Caco-2 (cell line): ENCODE measurements around the gene PDSS2. TPM values are rescaled to one million over a fixed set of nuclear protein-coding genes. Genes with fewer than 3 reads are reported as not detected.
A peak's percentile ranks its signal among the peaks of the same experiment; 100 is the strongest.

ENCODE experiments used
- BruUV-seq: library from RNA; stranded (reverse); fragments of 400-500 nt; replicated peaks from 2 replicates; lab custom pipeline; 2021; lab: Mats Ljungman, UMichigan
- CTCF ChIA-PET: fragments of 300-600 bp; sonication (Branson Sonifier 250); formaldehyde crosslinking; loops from one replicate; lab custom pipeline; 2022; ENCODE audit warnings: antibody characterized with exemption; lab: Charles Lee
- POLR2A ChIA-PET: fragments of 300-600 bp; sonication (Branson Sonifier 250); formaldehyde crosslinking; loops from one replicate; lab custom pipeline; 2022; ENCODE audit warnings: antibody characterized with exemption; lab: Charles Lee
- DNase-seq, 2 experiments: peaks; one replicate each; pipeline versions ENCODE4 v3.0.0 to v3.0.0-alpha.2; 2020 to 2022
- H3K27me3 ChIP-seq: replicated peaks from 2 replicates; pipeline ENCODE4 v1.6.0; 2011; ENCODE audit warnings: low read length; ENCODE audit not compliant: control insufficient read depth, insufficient read depth
- H3K36me3 ChIP-seq: 2 replicates; pipeline ENCODE4 v1.5.1; 2011; ENCODE audit warnings: low read length; ENCODE audit not compliant: control insufficient read depth, insufficient read depth
- H3K4me1 ChIP-seq: fragments of 250-450 bp; sonication (Bioruptor Pico); 2 replicates; pipeline ENCODE4 v1.5.1; 2020; ENCODE audit warnings: mild to moderate bottlenecking
- H3K4me3 ChIP-seq: 2 replicates; pipeline ENCODE4 v1.5.1; 2011; ENCODE audit warnings: low read depth, mild to moderate bottlenecking, control low read depth, low read length
- H3K9me3 ChIP-seq: fragments of 250-450 bp; sonication (Bioruptor Pico); 2 replicates; pipeline ENCODE4 v1.5.1; 2020; ENCODE audit warnings: mild to moderate bottlenecking, moderate library complexity
- H3K27ac Mint-ChIP-seq: one replicate; pipeline ENCODE4 v1.8.0; 2022; ENCODE audit warnings: mixed read lengths; ENCODE audit not compliant: unreplicated experiment
- H3K27me3 Mint-ChIP-seq: one replicate; pipeline ENCODE4 v1.8.0; 2022; ENCODE audit warnings: mixed read lengths; ENCODE audit not compliant: insufficient read depth, unreplicated experiment
- H3K36me3 Mint-ChIP-seq: one replicate; pipeline ENCODE4 v1.8.0; 2022; ENCODE audit warnings: mild to moderate bottlenecking, mixed read lengths; ENCODE audit not compliant: insufficient read depth, unreplicated experiment
- H3K4me1 Mint-ChIP-seq: one replicate; pipeline ENCODE4 v1.8.0; 2022; ENCODE audit warnings: low read depth, mixed read lengths; ENCODE audit not compliant: unreplicated experiment
- H3K4me3 Mint-ChIP-seq: one replicate; pipeline ENCODE4 v1.8.0; 2022; ENCODE audit warnings: mild to moderate bottlenecking, moderate library complexity, mixed read lengths; ENCODE audit not compliant: unreplicated experiment
- H3K9me3 Mint-ChIP-seq: one replicate; pipeline ENCODE4 v1.8.0; 2022; ENCODE audit warnings: mixed read lengths; ENCODE audit not compliant: unreplicated experiment
- CTCF ChIP-seq, 2 experiments: fragments of 200-600 bp in 1 of 2; IDR thresholded peaks; 1 replicate in 1 of 2; 2 replicates in 1 of 2; pipeline versions ENCODE4 v1.5.1 to v1.8.0; 2011 to 2022; ENCODE audit warnings: antibody characterized with exemption in 1 of 2, control low read depth in 1 of 2, inconsistent platforms in 1 of 2, low read depth in 1 of 2, low read length in 1 of 2, mild to moderate bottlenecking in 1 of 2, moderate library complexity in 1 of 2; ENCODE audit not compliant: insufficient read depth in 1 of 2, severe bottlenecking in 1 of 2, unreplicated experiment in 1 of 2
- intact Hi-C: fragments of 100-400 bp; cut with micrococcal nuclease; formaldehyde crosslinking; loops from one replicate; pipeline ENCODE4 v1.10.0; 2022; ENCODE audit not compliant: unreplicated experiment
- total RNA-seq: library from RNA; stranded (reverse); gene quantifications from 2 replicates; pipeline ENCODE4 v1.2.3, GENCODE V29; 2022

The PDSS2 gene
- total RNA-seq, 1 experiment from 2014 or later, result 10.3 TPM

GRCh38 chr6:107154801-107155160 lies 304.6 kb downstream of the PDSS2 start:
- H3K4me1 ChIP-seq, result peaks cover 33% of the 10 kb centered on the region
- Mint-ChIP-seq H3K27me3 (no peaks in the 10 kb centered on the region), H3K4me3 (no peak overlapping the region), H3K9me3 (no peaks in the 10 kb centered on the region), H3K36me3 (no peaks in the 10 kb centered on the region), H3K27ac (peak overlapping the region; percentile 40), H3K4me1 (peaks cover 38% of the 10 kb centered on the region)
- no peaks in the 10 kb centered on the region for H3K36me3 ChIP-seq
- no peaks in the 10 kb centered on the region for H3K27me3 ChIP-seq
- DNase-seq, result no peak
- no TSS peak for BruUV-seq
- TF ChIP-seq CTCF (IDR thresholded peaks at IDR 0.05; ENCODE audit: insufficient read depth in 1 of 2, low read depth in 1 of 2, low read length in 1 of 2, severe bottlenecking in 1 of 2, unreplicated experiment in 1 of 2), result no peak
- no peaks in the 10 kb centered on the region for H3K9me3 ChIP-seq
- CTCF ChIA-PET, result no interaction called here
- no peak overlapping the region for H3K4me3 ChIP-seq
- POLR2A ChIA-PET, result no interaction called here
- intact Hi-C loops, result loop anchor here (5.0 to 10.0 kb wide), 2 partner anchors 303 to 500 kb away; partner anchors contain the start of gene PDSS2

GRCh38 chr6:107154131-107154800 lies 305.1 kb downstream of the PDSS2 start:
- Mint-ChIP-seq H3K4me1 (peaks cover 38% of the 10 kb centered on the region), H3K4me3 (no peak overlapping the region), H3K27ac (peak overlapping the region; percentile 40), H3K9me3 (no peaks in the 10 kb centered on the region), H3K36me3 (no peaks in the 10 kb centered on the region), H3K27me3 (no peaks in the 10 kb centered on the region)
- intact Hi-C loops, result loop anchor here (5.0 to 10.0 kb wide), 2 partner anchors 303 to 501 kb away; partner anchors contain the start of gene PDSS2
- ChIA-PET CTCF (no interaction called here), POLR2A (no interaction called here)
- H3K4me3 ChIP-seq, result no peak overlapping the region
- H3K27me3 ChIP-seq, result no peaks in the 10 kb centered on the region
- DNase-seq, result peak in 1 of 2 experiments; percentile 37
- H3K9me3 ChIP-seq, result no peaks in the 10 kb centered on the region
- no peak for TF ChIP-seq CTCF (IDR thresholded peaks at IDR 0.05; ENCODE audit: insufficient read depth in 1 of 2, low read depth in 1 of 2, low read length in 1 of 2, severe bottlenecking in 1 of 2, unreplicated experiment in 1 of 2)
- no peaks in the 10 kb centered on the region for H3K36me3 ChIP-seq
- H3K4me1 ChIP-seq, result peaks cover 33% of the 10 kb centered on the region
- no TSS peak for BruUV-seq

- Mint-ChIP-seq H3K4me3 (peak overlapping the region; percentile 48), H3K36me3 (no peaks in the 10 kb centered on the region), H3K27me3 (no peaks in the 10 kb centered on the region), H3K27ac (peak overlapping the region; percentile 85), H3K4me1 (peaks cover 38% of the 10 kb centered on the region), H3K9me3 (no peaks in the 10 kb centered on the region)
- no peaks in the 10 kb centered on the region for H3K9me3 ChIP-seq
- intact Hi-C loops, result loop anchor here (5.0 to 10.0 kb wide), 2 partner anchors 304 to 502 kb away; partner anchors contain the start of gene PDSS2
- TF ChIP-seq CTCF (IDR thresholded peaks at IDR 0.05; ENCODE audit: insufficient read depth in 1 of 2, low read depth in 1 of 2, low read length in 1 of 2, severe bottlenecking in 1 of 2, unreplicated experiment in 1 of 2), result no peak
- TSS peak; percentile 55 for BruUV-seq
- peak; percentile 50 to 58 for DNase-seq
- H3K36me3 ChIP-seq, result no peaks in the 10 kb centered on the region
- CTCF ChIA-PET, result interaction anchor here (1.4 kb wide), 1 partner anchor 39 kb away, joined by 3 read pairs; no protein-coding TSS in a partner anchor
- H3K4me3 ChIP-seq, result no peak overlapping the region
- H3K27me3 ChIP-seq, result no peaks in the 10 kb centered on the region
- peaks cover 33% of the 10 kb centered on the region for H3K4me1 ChIP-seq
- POLR2A ChIA-PET, result interaction anchor here (1.2 kb wide), 2 partner anchors 37 to 39 kb away, joined by 3 to 4 read pairs; no protein-coding TSS in a partner anchor
These were observed 306.5 kb downstream of the PDSS2 start for GRCh38 chr6:107152638-107153430.
